ENCODE data around the gene RIC1. TPM values are rescaled to one million over a fixed set of nuclear protein-coding genes. Genes with fewer than 3 reads are reported as not detected.

The RIC1 gene
- total and polyA plus RNA-seq, 4 donors = 15.4 to 37.0 (median 23.0) TPM

GRCh38 chr9:5632540-5632939 is 3.6 kb downstream of the RIC1 start:
- no peak overlapping the region for H3K4me3 ChIP-seq (ENCODE audit: low read depth, low read length)
- WGBS (ENCODE audit: insufficient coverage) = no CpG with 5 or more reads among the region's 3 CpGs
- no peak overlapping the region for H3K27ac ChIP-seq (ENCODE audit: low read depth, low read length)
- H3K4me1 ChIP-seq (ENCODE audit: control insufficient read depth, insufficient read depth, low read length) = peaks cover 4% of the 10 kb centered on the region
- no peaks in the 10 kb centered on the region for H3K27me3 ChIP-seq (ENCODE audit: control insufficient read depth, insufficient read depth, low read length)
- no peaks in the 10 kb centered on the region for H3K36me3 ChIP-seq (ENCODE audit: control insufficient read depth, insufficient read depth, low read length)
- DNase-seq (ENCODE audit: low read depth in 4 of 6, low spot score in 6 of 6) = no peak
- H3K9me3 ChIP-seq (ENCODE audit: control insufficient read depth, insufficient read depth, low read length) = peaks cover 4% of the 10 kb centered on the region

- Histone ChIP-seq H3K4me1 (ENCODE audit: control insufficient read depth, insufficient read depth, low read length) (no peaks in the 10 kb centered on the region), H3K4me3 (ENCODE audit: low read depth, low read length) (no peak overlapping the region), H3K9me3 (ENCODE audit: control insufficient read depth, insufficient read depth, low read length) (peaks cover 5% of the 10 kb centered on the region), H3K27me3 (ENCODE audit: control insufficient read depth, insufficient read depth, low read length) (no peaks in the 10 kb centered on the region), H3K27ac (ENCODE audit: low read depth, low read length) (no peak overlapping the region), H3K36me3 (ENCODE audit: control insufficient read depth, insufficient read depth, low read length) (no peaks in the 10 kb centered on the region)
- no peak for DNase-seq (ENCODE audit: low read depth in 4 of 6, low spot score in 6 of 6)
- no CpG with 5 or more reads among the region's 2 CpGs for WGBS (ENCODE audit: insufficient coverage)
Observed at GRCh38 chr9:5633243-5633642, 4.3 kb downstream of the RIC1 start.

GRCh38 chr9:5635390-5635789 is 6.5 kb downstream of the RIC1 start:
- peaks cover 9% of the 10 kb centered on the region for H3K9me3 ChIP-seq (ENCODE audit: control insufficient read depth, insufficient read depth, low read length)
- H3K4me3 ChIP-seq (ENCODE audit: low read depth, low read length) = no peak overlapping the region
- no peaks in the 10 kb centered on the region for H3K36me3 ChIP-seq (ENCODE audit: control insufficient read depth, insufficient read depth, low read length)
- H3K27ac ChIP-seq (ENCODE audit: low read depth, low read length) = no peak overlapping the region
- no peaks in the 10 kb centered on the region for H3K27me3 ChIP-seq (ENCODE audit: control insufficient read depth, insufficient read depth, low read length)
- DNase-seq (ENCODE audit: low read depth in 4 of 6, low spot score in 6 of 6) = no peak
- whole genome bisulfite sequencing (ENCODE audit: insufficient coverage) = 100% methylated on average over 1 of the region's 4 CpGs
- no peaks in the 10 kb centered on the region for H3K4me1 ChIP-seq (ENCODE audit: control insufficient read depth, insufficient read depth, low read length)

DNA sequence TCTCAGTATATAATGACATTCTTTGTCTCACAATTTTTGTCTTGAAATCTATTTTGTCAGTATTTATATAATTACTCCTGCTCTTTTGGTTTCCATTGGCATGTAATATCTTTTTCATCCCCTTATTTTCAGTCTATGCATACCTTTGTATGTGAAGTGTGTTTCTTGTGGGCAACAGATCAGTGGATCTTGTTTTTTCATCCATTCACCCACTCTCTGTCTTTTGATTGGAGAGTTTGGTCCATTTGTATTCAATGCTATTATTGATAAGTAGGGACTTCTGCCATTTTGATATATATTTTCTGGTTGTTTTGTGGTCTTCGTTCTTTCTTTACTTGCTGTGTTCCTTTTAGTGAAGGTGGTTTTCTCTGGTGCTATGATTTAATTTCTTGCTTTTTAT is 10.9 kb downstream of the RIC1 start:
- WGBS (ENCODE audit: insufficient coverage) = no CpG with 5 or more reads among the region's 1 CpG
- no peaks in the 10 kb centered on the region for H3K36me3 ChIP-seq (ENCODE audit: control insufficient read depth, insufficient read depth, low read length)
- H3K9me3 ChIP-seq (ENCODE audit: control insufficient read depth, insufficient read depth, low read length) = peaks cover 12% of the 10 kb centered on the region
- no peak for DNase-seq (ENCODE audit: low read depth in 4 of 6, low spot score in 6 of 6)
- H3K27ac ChIP-seq (ENCODE audit: low read depth, low read length) = no peak overlapping the region
- no peak overlapping the region for H3K4me3 ChIP-seq (ENCODE audit: low read depth, low read length)
- H3K27me3 ChIP-seq (ENCODE audit: control insufficient read depth, insufficient read depth, low read length) = no peaks in the 10 kb centered on the region
- no peaks in the 10 kb centered on the region for H3K4me1 ChIP-seq (ENCODE audit: control insufficient read depth, insufficient read depth, low read length)

- Histone ChIP-seq H3K27me3 (ENCODE audit: control insufficient read depth, insufficient read depth, low read length) (no peaks in the 10 kb centered on the region), H3K27ac (ENCODE audit: low read depth, low read length) (no peak overlapping the region), H3K9me3 (ENCODE audit: control insufficient read depth, insufficient read depth, low read length) (peaks cover 8% of the 10 kb centered on the region), H3K36me3 (ENCODE audit: control insufficient read depth, insufficient read depth, low read length) (no peaks in the 10 kb centered on the region), H3K4me1 (ENCODE audit: control insufficient read depth, insufficient read depth, low read length) (no peaks in the 10 kb centered on the region), H3K4me3 (ENCODE audit: low read depth, low read length) (no peak overlapping the region)
- WGBS (ENCODE audit: insufficient coverage) = 100% methylated on average over 2 of the region's 2 CpGs
- DNase-seq (ENCODE audit: low read depth in 4 of 6, low spot score in 6 of 6) = no peak
Observed at GRCh38 chr9:5642170-5642569, 13.3 kb downstream of the RIC1 start.

- no peaks in the 10 kb centered on the region for H3K36me3 ChIP-seq (ENCODE audit: control insufficient read depth, insufficient read depth, low read length)
- no peak for DNase-seq (ENCODE audit: low read depth in 4 of 6, low spot score in 6 of 6)
- H3K9me3 ChIP-seq (ENCODE audit: control insufficient read depth, insufficient read depth, low read length) = peaks cover 8% of the 10 kb centered on the region
- no peaks in the 10 kb centered on the region for H3K27me3 ChIP-seq (ENCODE audit: control insufficient read depth, insufficient read depth, low read length)
- H3K4me1 ChIP-seq (ENCODE audit: control insufficient read depth, insufficient read depth, low read length) = no peaks in the 10 kb centered on the region
- no peak overlapping the region for H3K4me3 ChIP-seq (ENCODE audit: low read depth, low read length)
- no peak overlapping the region for H3K27ac ChIP-seq (ENCODE audit: low read depth, low read length)
Observed at GRCh38 chr9:5643005-5643624, 14.2 kb downstream of the RIC1 start.

DNA sequence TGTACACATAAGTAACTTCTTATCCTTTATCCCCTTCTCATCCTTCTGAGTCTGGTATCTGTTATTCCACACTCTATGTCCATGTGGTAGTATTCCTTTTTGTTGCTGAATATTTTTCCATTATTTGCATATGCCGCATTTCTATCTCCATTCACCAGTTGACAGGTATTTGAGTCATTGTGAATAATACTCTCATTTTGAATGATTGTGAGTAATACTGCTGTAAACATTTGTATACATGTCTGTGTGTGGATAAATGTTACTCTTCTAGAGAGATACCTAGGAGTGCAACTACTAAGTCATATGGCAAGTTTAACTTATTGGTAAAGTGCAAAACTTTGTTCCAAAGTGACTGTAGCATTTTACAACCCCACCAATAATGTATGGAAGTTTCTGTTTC is 15.6 kb downstream of the RIC1 start:
- no peaks in the 10 kb centered on the region for H3K27me3 ChIP-seq (ENCODE audit: control insufficient read depth, insufficient read depth, low read length)
- no peaks in the 10 kb centered on the region for H3K4me1 ChIP-seq (ENCODE audit: control insufficient read depth, insufficient read depth, low read length)
- no peak for DNase-seq (ENCODE audit: low read depth in 4 of 6, low spot score in 6 of 6)
- peaks cover 14% of the 10 kb centered on the region for H3K9me3 ChIP-seq (ENCODE audit: control insufficient read depth, insufficient read depth, low read length)
- no peaks in the 10 kb centered on the region for H3K36me3 ChIP-seq (ENCODE audit: control insufficient read depth, insufficient read depth, low read length)
- WGBS (ENCODE audit: insufficient coverage) = no CpG with 5 or more reads among the region's 1 CpG
- H3K27ac ChIP-seq (ENCODE audit: low read depth, low read length) = no peak overlapping the region
- no peak overlapping the region for H3K4me3 ChIP-seq (ENCODE audit: low read depth, low read length)

DNA sequence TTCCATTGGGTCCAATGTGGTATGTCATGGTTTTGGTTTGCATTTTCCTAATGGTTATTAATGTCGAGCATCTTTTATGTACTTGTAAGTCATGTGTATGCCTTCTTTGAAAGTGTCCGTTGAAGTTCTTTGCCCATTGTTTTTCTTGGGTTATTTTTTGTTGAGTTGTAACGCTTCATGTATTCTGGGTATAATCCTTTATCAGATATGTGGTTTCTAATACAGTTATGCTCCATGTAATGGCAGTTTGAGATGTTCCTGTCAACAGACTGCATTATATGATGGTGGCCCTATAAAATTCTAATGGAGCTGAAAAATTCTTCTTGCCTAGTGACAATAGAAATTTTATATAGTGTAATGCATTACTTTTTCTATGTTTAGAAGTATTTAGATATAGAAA is 17.2 kb downstream of the RIC1 start:
- H3K4me1 ChIP-seq (ENCODE audit: control insufficient read depth, insufficient read depth, low read length) = no peaks in the 10 kb centered on the region
- H3K27ac ChIP-seq (ENCODE audit: low read depth, low read length) = no peak overlapping the region
- H3K36me3 ChIP-seq (ENCODE audit: control insufficient read depth, insufficient read depth, low read length) = no peaks in the 10 kb centered on the region
- no peaks in the 10 kb centered on the region for H3K27me3 ChIP-seq (ENCODE audit: control insufficient read depth, insufficient read depth, low read length)
- H3K9me3 ChIP-seq (ENCODE audit: control insufficient read depth, insufficient read depth, low read length) = peaks cover 8% of the 10 kb centered on the region
- H3K4me3 ChIP-seq (ENCODE audit: low read depth, low read length) = no peak overlapping the region
- 100% methylated on average over 2 of the region's 3 CpGs for WGBS (ENCODE audit: insufficient coverage)
- DNase-seq (ENCODE audit: low read depth in 4 of 6, low spot score in 6 of 6) = no peak

GRCh38 chr9:5650356-5651105 is 21.6 kb downstream of the RIC1 start:
- no peak for DNase-seq (ENCODE audit: low read depth in 4 of 6, low spot score in 6 of 6)
- WGBS (ENCODE audit: insufficient coverage) = 91% methylated on average over 1 of the region's 2 CpGs
- no peak overlapping the region for H3K27ac ChIP-seq (ENCODE audit: low read depth, low read length)
- peaks cover 13% of the 10 kb centered on the region for H3K9me3 ChIP-seq (ENCODE audit: control insufficient read depth, insufficient read depth, low read length)
- H3K4me3 ChIP-seq (ENCODE audit: low read depth, low read length) = no peak overlapping the region
- H3K4me1 ChIP-seq (ENCODE audit: control insufficient read depth, insufficient read depth, low read length) = no peaks in the 10 kb centered on the region
- H3K27me3 ChIP-seq (ENCODE audit: control insufficient read depth, insufficient read depth, low read length) = no peaks in the 10 kb centered on the region
- no peaks in the 10 kb centered on the region for H3K36me3 ChIP-seq (ENCODE audit: control insufficient read depth, insufficient read depth, low read length)

DNA sequence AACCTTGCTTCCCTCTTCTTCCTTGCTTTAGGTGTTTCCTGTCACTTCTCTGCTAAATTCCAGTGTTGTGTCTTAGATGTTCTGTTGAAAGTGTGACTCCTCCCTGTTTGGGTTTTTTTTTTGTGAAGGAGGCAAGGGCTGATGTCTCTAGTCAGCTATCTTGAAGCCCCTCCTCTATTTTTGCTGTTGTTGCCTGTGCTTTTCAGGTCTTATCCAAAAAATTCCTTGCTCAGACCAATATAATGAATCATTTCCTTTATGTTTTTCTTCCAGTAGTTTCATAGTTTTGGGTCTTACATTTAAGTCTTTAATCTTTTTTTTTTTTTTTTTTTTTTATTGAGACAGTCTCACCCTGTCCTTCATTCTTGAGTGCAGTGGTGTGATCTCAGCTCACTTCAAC is 22.3 kb downstream of the RIC1 start:
- no peaks in the 10 kb centered on the region for H3K36me3 ChIP-seq (ENCODE audit: control insufficient read depth, insufficient read depth, low read length)
- H3K27ac ChIP-seq (ENCODE audit: low read depth, low read length) = no peak overlapping the region
- no peaks in the 10 kb centered on the region for H3K27me3 ChIP-seq (ENCODE audit: control insufficient read depth, insufficient read depth, low read length)
- no peaks in the 10 kb centered on the region for H3K4me1 ChIP-seq (ENCODE audit: control insufficient read depth, insufficient read depth, low read length)
- peaks cover 13% of the 10 kb centered on the region for H3K9me3 ChIP-seq (ENCODE audit: control insufficient read depth, insufficient read depth, low read length)
- no peak overlapping the region for H3K4me3 ChIP-seq (ENCODE audit: low read depth, low read length)
- DNase-seq (ENCODE audit: low read depth in 4 of 6, low spot score in 6 of 6) = no peak

Measured in spinal cord (tissue), 10 donors.